ENCODE data around the gene COPS6. TPM values are rescaled to one million over a fixed set of nuclear protein-coding genes. Genes with fewer than 3 reads are reported as not detected.
"Not testable (repeated sequence)": the region's sequence is repeated elsewhere in the genome, so short reads cannot be mapped to it uniquely, and the experiment has no call there.

Gene COPS6
- total RNA-seq, 4 donors from 2014 or later: 30.1 to 57.8 (median 48.0) TPM

DNA sequence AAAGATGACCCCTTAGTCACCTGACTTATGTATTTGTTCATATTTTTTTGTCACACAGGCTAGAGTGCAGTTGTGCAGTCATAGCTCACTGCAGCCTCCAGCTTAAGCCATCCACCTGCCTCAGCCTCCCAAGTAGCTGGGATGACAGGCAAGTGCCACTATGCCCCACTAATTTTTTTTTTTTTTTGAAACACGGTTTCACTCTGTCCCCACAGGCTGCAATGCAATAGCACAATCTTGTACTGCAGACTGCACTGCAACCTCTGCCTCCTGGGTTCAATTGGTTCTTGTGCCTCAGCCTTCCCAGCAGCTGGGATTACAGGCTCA, 39.8 kb downstream of the COPS6 start:
- H3K4me3 ChIP-seq: no peak overlapping the region
- H3K36me3 ChIP-seq: no peaks in the 10 kb centered on the region
- peak overlapping the region in 2 of 4 donors; percentile 98 to 99 for H3K27ac ChIP-seq
- no peak for DNase-seq
- no peaks in the 10 kb centered on the region for H3K9me3 ChIP-seq
- no peaks in the 10 kb centered on the region for H3K27me3 ChIP-seq
- H3K4me1 ChIP-seq: peaks cover 0 to 57% (median 11%) of the 10 kb centered on the region in 4 donors
- TF ChIP-seq, protein P1, sequence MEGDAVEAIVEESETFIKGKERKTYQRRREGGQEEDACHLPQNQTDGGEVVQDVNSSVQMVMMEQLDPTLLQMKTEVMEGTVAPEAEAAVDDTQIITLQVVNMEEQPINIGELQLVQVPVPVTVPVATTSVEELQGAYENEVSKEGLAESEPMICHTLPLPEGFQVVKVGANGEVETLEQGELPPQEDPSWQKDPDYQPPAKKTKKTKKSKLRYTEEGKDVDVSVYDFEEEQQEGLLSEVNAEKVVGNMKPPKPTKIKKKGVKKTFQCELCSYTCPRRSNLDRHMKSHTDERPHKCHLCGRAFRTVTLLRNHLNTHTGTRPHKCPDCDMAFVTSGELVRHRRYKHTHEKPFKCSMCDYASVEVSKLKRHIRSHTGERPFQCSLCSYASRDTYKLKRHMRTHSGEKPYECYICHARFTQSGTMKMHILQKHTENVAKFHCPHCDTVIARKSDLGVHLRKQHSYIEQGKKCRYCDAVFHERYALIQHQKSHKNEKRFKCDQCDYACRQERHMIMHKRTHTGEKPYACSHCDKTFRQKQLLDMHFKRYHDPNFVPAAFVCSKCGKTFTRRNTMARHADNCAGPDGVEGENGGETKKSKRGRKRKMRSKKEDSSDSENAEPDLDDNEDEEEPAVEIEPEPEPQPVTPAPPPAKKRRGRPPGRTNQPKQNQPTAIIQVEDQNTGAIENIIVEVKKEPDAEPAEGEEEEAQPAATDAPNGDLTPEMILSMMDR (IDR thresholded peaks at IDR 0.05): no peak
- no peak for TF ChIP-seq POLR2A (IDR thresholded peaks at IDR 0.05)

DNA sequence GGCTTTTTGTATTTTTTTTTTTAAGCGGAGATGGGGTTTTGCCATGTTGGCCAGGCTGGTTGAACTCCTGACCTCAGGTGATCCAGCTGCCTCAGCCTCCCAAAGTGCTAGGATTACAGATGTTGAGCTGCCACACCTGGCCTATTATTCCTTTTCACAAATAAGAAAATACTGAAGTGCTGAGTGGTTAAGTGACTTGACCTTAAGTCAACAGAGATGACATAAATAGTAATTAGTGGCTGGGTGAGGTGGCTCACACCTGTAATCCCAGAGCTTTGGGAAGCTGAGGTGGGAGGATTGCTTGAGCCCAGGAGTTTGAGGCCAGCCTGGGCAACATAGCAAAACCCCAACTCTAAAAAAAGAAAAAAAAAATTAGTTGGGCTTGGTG, 41.4 kb downstream of the COPS6 start:
- peak overlapping the region in 3 of 4 donors; percentile 62 to 82 (median 74) for H3K27ac ChIP-seq
- DNase-seq, H3K36me3 ChIP-seq: not testable (repeated sequence)

DNA sequence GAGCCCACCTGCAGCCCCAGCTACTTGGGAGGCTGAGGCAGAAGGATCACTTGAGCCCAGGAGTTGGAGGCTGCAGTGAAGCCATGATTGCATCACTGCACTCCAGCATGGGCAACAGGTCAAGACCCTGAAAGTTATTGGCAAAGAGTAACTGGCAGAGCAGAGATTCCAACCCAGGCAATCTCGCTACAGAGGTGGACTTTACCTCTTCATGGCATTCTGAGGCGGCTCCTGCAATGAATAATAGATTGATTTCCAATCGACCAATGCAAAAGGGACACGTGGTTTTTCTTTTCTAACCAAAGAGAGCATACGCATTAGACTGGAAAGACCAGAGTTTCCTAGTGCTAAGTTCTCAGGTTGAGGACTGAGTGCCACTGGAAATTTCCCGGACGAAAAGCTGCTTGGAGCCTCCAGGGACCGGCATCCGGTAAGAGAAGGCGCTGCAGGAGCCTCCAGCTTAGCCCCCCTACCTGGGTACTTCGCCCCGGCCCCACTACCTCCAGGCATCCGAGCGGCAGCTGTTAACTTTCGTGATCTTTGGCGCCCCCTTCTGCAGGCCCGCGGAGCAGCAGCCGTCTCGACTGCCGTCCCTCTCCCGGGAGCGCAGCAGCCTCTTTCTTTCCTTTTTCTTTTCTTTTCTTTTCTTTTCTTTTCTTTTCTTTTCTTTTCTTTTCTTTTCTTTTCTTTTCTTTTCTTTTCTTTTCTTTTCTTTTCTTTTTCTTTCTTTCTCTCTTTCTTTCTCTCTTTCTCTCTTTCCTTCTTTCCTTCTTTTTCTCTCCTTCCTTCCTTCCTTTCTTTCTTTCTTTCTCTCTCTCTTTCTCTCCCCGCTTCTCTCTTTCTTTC, 42.1 kb downstream of the COPS6 start:
- Histone ChIP-seq H3K27me3 (no peaks in the 10 kb centered on the region), H3K36me3 (no peaks in the 10 kb centered on the region), H3K4me1 (peaks cover 0 to 41% (median 5%) of the 10 kb centered on the region in 4 donors), H3K9me3 (no peaks in the 10 kb centered on the region), H3K27ac (peak overlapping the region in 3 of 4 donors; percentile 62 to 82 (median 74)), H3K4me3 (peak overlapping the region in 2 of 4 donors; percentile 45 to 46)
- peak; percentile 83 to 93 (median 92) for DNase-seq
- peak; percentile 32 to 59 for TF ChIP-seq POLR2A (IDR thresholded peaks at IDR 0.05)
- TF ChIP-seq, protein P1 (IDR thresholded peaks at IDR 0.05): peak; percentile 81 to 96 (median 91)

More for the DNA sequence above, 41.4 kb downstream of the COPS6 start:
- not testable (repeated sequence) for H3K27me3 ChIP-seq, H3K9me3 ChIP-seq
- Histone ChIP-seq H3K4me3 (peak overlapping the region in 1 of 4 donors; percentile 45), H3K4me1 (peaks cover 0 to 47% (median 11%) of the 10 kb centered on the region in 4 donors)

DNA sequence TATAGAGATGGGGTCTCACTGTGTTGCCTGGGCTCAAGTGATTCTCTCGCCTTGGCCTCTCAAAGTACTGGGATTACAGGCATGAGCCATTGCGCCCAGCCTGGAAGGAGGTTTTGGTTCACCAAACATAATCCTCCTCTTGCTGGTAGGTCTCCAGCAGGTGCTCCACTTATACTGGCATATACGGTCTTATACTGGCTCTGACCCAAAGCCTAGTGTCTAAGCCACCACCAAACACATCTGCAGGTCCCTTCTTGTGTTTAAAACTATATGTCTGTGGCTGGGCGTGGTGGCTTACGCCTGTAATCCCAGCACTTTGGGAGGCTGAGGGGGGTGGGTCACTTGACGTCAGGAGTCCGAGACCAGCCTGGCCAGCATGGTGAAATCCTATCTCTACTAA, 43.4 kb downstream of the COPS6 start:
- DNase-seq: no peak
- Histone ChIP-seq H3K27me3 (no peaks in the 10 kb centered on the region), H3K27ac (no peak overlapping the region), H3K4me1 (peaks cover 0 to 36% (median 2%) of the 10 kb centered on the region in 4 donors), H3K9me3 (no peaks in the 10 kb centered on the region), H3K4me3 (no peak overlapping the region), H3K36me3 (no peaks in the 10 kb centered on the region)
- no peak for TF ChIP-seq POLR2A (IDR thresholded peaks at IDR 0.05)
- TF ChIP-seq, protein P1 (IDR thresholded peaks at IDR 0.05): no peak

DNA sequence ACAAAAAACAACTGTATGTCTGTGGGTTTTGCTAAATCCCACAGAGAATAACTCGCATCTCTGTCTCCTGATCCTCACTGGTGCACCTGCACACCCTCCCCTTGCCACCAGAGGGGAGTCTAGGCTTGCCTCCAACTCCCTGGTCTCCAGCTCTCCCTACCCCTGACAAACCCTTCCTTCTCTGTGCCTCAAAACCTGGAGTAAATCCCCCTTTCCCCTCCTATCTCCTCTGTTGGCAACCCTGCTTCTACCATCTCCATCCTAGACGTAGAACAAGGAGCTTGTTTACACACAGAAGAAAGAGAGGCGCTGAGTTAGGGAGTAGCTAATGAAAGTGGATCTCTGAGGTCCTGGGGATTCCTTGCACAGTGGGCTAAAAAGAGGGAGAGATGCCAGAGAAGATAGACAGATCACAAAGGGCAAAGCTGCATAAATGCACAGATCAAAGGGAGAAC, 44.0 kb downstream of the COPS6 start:
- DNase-seq: peak; percentile 67 to 84 (median 75)
- no peak overlapping the region for H3K27ac ChIP-seq
- H3K36me3 ChIP-seq: no peaks in the 10 kb centered on the region
- H3K4me3 ChIP-seq: no peak overlapping the region
- peaks cover 0 to 35% (median 2%) of the 10 kb centered on the region in 4 donors for H3K4me1 ChIP-seq
- no peaks in the 10 kb centered on the region for H3K9me3 ChIP-seq
- TF ChIP-seq POLR2A (IDR thresholded peaks at IDR 0.05): no peak
- TF ChIP-seq, protein P1 (IDR thresholded peaks at IDR 0.05): peak; percentile 70 to 94 (median 89)
- H3K27me3 ChIP-seq: no peaks in the 10 kb centered on the region
